Measurements from ENCODE around the gene TK2. TPM values are rescaled to one million over a fixed set of nuclear protein-coding genes. Genes with fewer than 3 reads are reported as not detected.
A peak's percentile ranks its signal among the peaks of the same experiment; 100 is the strongest.

The TK2 gene
- total RNA-seq, 2 donors from 2014 or later: 23.1 to 26.0 TPM

- ATAC-seq (no peak), DNase-seq (no peak)
- TF ChIP-seq POLR2A (IDR thresholded peaks at IDR 0.05): no peak
- TF ChIP-seq CTCF (IDR thresholded peaks at IDR 0.05): no peak
- 74 to 80% methylated on average over 15 of the region's 15 CpGs for WGBS, 2 donors
- no peaks in the 10 kb centered on the region for H3K27me3 ChIP-seq
- intact Hi-C loops (cut with DNase I): loop anchor here (10.0 kb wide), 2 partner anchors 60 to 80 kb away; no protein-coding TSS in a partner anchor
- no peak overlapping the region for H3K27ac ChIP-seq
- no peaks in the 10 kb centered on the region for H3K36me3 ChIP-seq (replicated peaks in 1 of 2; ENCODE audit: insufficient read depth in 1 of 2, low read depth in 2 of 2)
- H3K4me3 ChIP-seq: no peak overlapping the region
- peaks cover 10% of the 10 kb centered on the region for H3K4me1 ChIP-seq
- H3K9me3 ChIP-seq: no peaks in the 10 kb centered on the region
These were observed 65.3 kb downstream of the TK2 start for GRCh38 chr16:66484453-66485213.

GRCh38 chr16:66483689-66484452 is 66.1 kb downstream of the TK2 start:
- H3K4me1 ChIP-seq: peaks cover 11% of the 10 kb centered on the region
- peak; percentile 78 for ATAC-seq
- H3K36me3 ChIP-seq (replicated peaks in 1 of 2; ENCODE audit: insufficient read depth in 1 of 2, low read depth in 2 of 2): no peaks in the 10 kb centered on the region
- H3K27me3 ChIP-seq: no peaks in the 10 kb centered on the region
- no peaks in the 10 kb centered on the region for H3K9me3 ChIP-seq
- peak; percentile 83 to 94 (median 87) for TF ChIP-seq CTCF (IDR thresholded peaks at IDR 0.05)
- TF ChIP-seq POLR2A (IDR thresholded peaks at IDR 0.05): no peak
- intact Hi-C loops (cut with DNase I): loop anchor here (10.0 kb wide), 2 partner anchors 61 to 79 kb away; no protein-coding TSS in a partner anchor
- DNase-seq: peak; percentile 73 to 77 (median 74)
- WGBS, 2 donors: 35 to 39% methylated on average over 14 of the region's 14 CpGs
- H3K4me3 ChIP-seq: no peak overlapping the region
- no peak overlapping the region for H3K27ac ChIP-seq

- Histone ChIP-seq H3K4me1 (peaks cover 10% of the 10 kb centered on the region), H3K27me3 (no peaks in the 10 kb centered on the region), H3K9me3 (no peaks in the 10 kb centered on the region), H3K4me3 (no peak overlapping the region), H3K27ac (no peak overlapping the region), H3K36me3 (replicated peaks in 1 of 2; ENCODE audit: insufficient read depth in 1 of 2, low read depth in 2 of 2) (no peaks in the 10 kb centered on the region)
- ATAC-seq (no peak), DNase-seq (peak in 1 of 4 donors; percentile 7)
- TF ChIP-seq POLR2A (IDR thresholded peaks at IDR 0.05) (no peak), CTCF (IDR thresholded peaks at IDR 0.05) (no peak)
- intact Hi-C loops (cut with DNase I): loop anchor here (10.0 kb wide), 2 partner anchors 63 to 77 kb away; no protein-coding TSS in a partner anchor
- WGBS, 2 donors: 48 to 57% methylated on average over 7 of the region's 7 CpGs
These were observed 68.0 kb downstream of the TK2 start for GRCh38 chr16:66481943-66482390.

GRCh38 chr16:66481081-66481942 is 68.6 kb downstream of the TK2 start:
- Histone ChIP-seq H3K4me3 (no peak overlapping the region), H3K36me3 (replicated peaks in 1 of 2; ENCODE audit: insufficient read depth in 1 of 2, low read depth in 2 of 2) (no peaks in the 10 kb centered on the region), H3K4me1 (peaks cover 6% of the 10 kb centered on the region), H3K27me3 (no peaks in the 10 kb centered on the region), H3K27ac (no peak overlapping the region), H3K9me3 (no peaks in the 10 kb centered on the region)
- no peak for ATAC-seq
- WGBS, 2 donors: 69 to 79% methylated on average over 21 to 22 of the region's 25 CpGs
- intact Hi-C loops (cut with DNase I): loop anchor here (10.0 kb wide), 2 partner anchors 63 to 77 kb away; no protein-coding TSS in a partner anchor
- DNase-seq: peak in 1 of 4 donors; percentile 9
- TF ChIP-seq POLR2A (IDR thresholded peaks at IDR 0.05) (no peak), CTCF (IDR thresholded peaks at IDR 0.05) (no peak)
